Common myeloid progenitor, CD34-positive (primary cell): ENCODE data around the gene LGALS3BP.
"Not testable (repeated sequence)": the region's sequence is repeated elsewhere in the genome, so short reads cannot be mapped to it uniquely, and the experiment has no call there.

Source experiments
- CTCF ChIA-PET: fragments of 350-600 bp; sonication (Branson Sonifier 250); formaldehyde crosslinking; loops from one replicate; lab custom pipeline; 2021; ENCODE audit warnings: antibody characterized with exemption; lab: Charles Lee
- POLR2A ChIA-PET: fragments of 350-600 bp; sonication (Branson Sonifier 250); formaldehyde crosslinking; loops from one replicate; lab custom pipeline; 2021; ENCODE audit warnings: antibody characterized with exemption; lab: Charles Lee
- DNase-seq, 3 donors: peaks; one replicate each; pipeline versions ENCODE4 v3.0.0 to v3.0.0-alpha.2; 2013
- H3K27ac ChIP-seq, 2 experiments: 1 replicate in 1 of 2; 2 replicates in 1 of 2; pipeline ENCODE4 v1.7.0; 2013; ENCODE audit warnings: inconsistent platforms in 2 of 2, low read length in 2 of 2, mild to moderate bottlenecking in 2 of 2, low read depth in 1 of 2, moderate library complexity in 1 of 2; ENCODE audit not compliant: severe bottlenecking in 2 of 2, insufficient read depth in 1 of 2, poor library complexity in 1 of 2
- H3K27me3 ChIP-seq, 5 experiments: replicated peaks in 2 of 5; 1 replicate in 3 of 5; 2 replicates in 2 of 5; pipeline versions ENCODE4 v1.6.1 to v1.7.0; 2013; ENCODE audit warnings: low read length in 4 of 5, mild to moderate bottlenecking in 2 of 5, moderate library complexity in 2 of 5, inconsistent platforms in 1 of 5; ENCODE audit not compliant: insufficient read depth in 5 of 5, control insufficient read depth in 4 of 5
- H3K36me3 ChIP-seq, 4 experiments: 1 replicate in 2 of 4; 2 replicates in 2 of 4; pipeline versions ENCODE4 v1.6.1 to v1.7.0; 2013; ENCODE audit warnings: low read length in 3 of 4, control low read depth in 1 of 4, mild to moderate bottlenecking in 1 of 4; ENCODE audit not compliant: control insufficient read depth in 4 of 4, insufficient read depth in 4 of 4
- H3K4me1 ChIP-seq, 4 experiments: 1 replicate in 3 of 4; 2 replicates in 1 of 4; pipeline versions ENCODE4 v1.6.1 to v1.7.1; 2013; ENCODE audit warnings: low read length in 3 of 4, mild to moderate bottlenecking in 3 of 4, control low read depth in 1 of 4, inconsistent platforms in 1 of 4, moderate library complexity in 1 of 4; ENCODE audit not compliant: control insufficient read depth in 4 of 4, insufficient read depth in 4 of 4; ENCODE audit errors: control extremely low read depth in 1 of 4
- H3K4me3 ChIP-seq, 7 experiments: 1 replicate in 4 of 7; 2 replicates in 3 of 7; pipeline versions ENCODE4 v1.5.1 to v1.7.0; 2013; ENCODE audit warnings: mild to moderate bottlenecking in 7 of 7, low read length in 6 of 7, moderate library complexity in 6 of 7, inconsistent platforms in 2 of 7, low read depth in 2 of 7, control low read depth in 1 of 7; ENCODE audit not compliant: insufficient read depth in 4 of 7, control insufficient read depth in 1 of 7; ENCODE audit errors: extremely low read depth in 1 of 7
- H3K9me3 ChIP-seq, 5 experiments: 1 replicate in 4 of 5; 2 replicates in 1 of 5; pipeline versions ENCODE4 v1.6.1 to v1.7.1; 2013; ENCODE audit warnings: low read length in 4 of 5, mild to moderate bottlenecking in 2 of 5, inconsistent platforms in 1 of 5, low read depth in 1 of 5, moderate library complexity in 1 of 5; ENCODE audit not compliant: control insufficient read depth in 4 of 5, insufficient read depth in 2 of 5; ENCODE audit errors: control extremely low read depth in 1 of 5
- WGBS: methylation state at CpG from one replicate; pipeline ENCODE4 v1.1.5; 2013; ENCODE audit not compliant: insufficient coverage; 5-methylcytosine and 5-hydroxymethylcytosine counted together

The LGALS3BP gene

DNA sequence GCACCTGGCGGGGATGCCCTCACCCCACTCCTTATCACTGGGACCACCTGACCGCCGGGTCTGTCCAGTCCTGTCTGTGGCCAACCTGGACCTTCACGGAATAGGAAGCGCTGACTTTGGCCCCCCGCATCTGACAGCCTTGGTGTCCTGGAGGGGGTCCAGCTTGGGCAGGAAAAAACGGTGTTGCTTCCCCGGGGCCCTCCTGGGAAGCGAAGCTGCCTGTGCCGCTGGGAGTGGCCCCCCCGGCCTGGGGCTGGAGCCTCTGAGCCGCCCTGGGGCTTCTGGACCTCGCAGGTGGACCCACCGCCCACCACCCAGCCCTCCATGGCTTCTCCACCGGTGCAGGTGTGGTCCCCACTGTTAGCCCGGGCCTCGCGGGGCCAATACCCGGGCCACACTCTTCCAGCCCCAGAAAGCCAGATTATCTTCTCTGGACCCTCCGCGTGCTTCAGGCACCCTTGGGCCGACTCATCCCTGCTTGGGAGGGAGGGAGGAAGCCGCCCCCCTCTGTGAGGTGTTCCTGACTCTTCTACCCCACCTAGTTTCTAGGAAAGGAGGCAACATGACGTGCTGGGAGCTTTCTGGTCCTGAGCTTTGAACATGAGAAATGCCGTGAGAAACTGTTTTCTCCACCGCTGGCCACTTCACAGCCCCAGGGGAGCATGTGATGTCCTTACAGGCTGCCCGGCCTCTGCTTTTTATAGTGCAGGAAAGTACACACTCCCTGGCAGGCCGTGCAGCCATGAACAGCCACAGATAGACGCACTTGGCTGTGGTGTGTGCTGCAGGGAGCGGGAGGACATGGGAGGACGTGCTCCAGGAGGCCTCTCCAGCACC, 45.4 kb upstream of the LGALS3BP start:
- no peak overlapping the region for H3K27ac ChIP-seq
- WGBS, result 71% methylated on average over 26 of the region's 31 CpGs
- no peaks in the 10 kb centered on the region for H3K9me3 ChIP-seq
- H3K36me3 ChIP-seq, result no peaks in the 10 kb centered on the region
- POLR2A ChIA-PET, result no interaction called here
- no peak for DNase-seq
- H3K27me3 ChIP-seq, result peaks cover 0 to 67% (median 37%) of the 10 kb centered on the region in 5 experiments
- CTCF ChIA-PET, result interaction anchor here (1.0 to 3.3 kb wide), 4 partner anchors 11 to 30 kb away, joined by 3 to 17 read pairs (median 8); no protein-coding TSS in a partner anchor
- peak overlapping the region in 4 of 7 experiments; percentile 27 to 76 (median 71) for H3K4me3 ChIP-seq
- peaks cover 0 to 19% (median 14%) of the 10 kb centered on the region in 4 experiments for H3K4me1 ChIP-seq

DNA sequence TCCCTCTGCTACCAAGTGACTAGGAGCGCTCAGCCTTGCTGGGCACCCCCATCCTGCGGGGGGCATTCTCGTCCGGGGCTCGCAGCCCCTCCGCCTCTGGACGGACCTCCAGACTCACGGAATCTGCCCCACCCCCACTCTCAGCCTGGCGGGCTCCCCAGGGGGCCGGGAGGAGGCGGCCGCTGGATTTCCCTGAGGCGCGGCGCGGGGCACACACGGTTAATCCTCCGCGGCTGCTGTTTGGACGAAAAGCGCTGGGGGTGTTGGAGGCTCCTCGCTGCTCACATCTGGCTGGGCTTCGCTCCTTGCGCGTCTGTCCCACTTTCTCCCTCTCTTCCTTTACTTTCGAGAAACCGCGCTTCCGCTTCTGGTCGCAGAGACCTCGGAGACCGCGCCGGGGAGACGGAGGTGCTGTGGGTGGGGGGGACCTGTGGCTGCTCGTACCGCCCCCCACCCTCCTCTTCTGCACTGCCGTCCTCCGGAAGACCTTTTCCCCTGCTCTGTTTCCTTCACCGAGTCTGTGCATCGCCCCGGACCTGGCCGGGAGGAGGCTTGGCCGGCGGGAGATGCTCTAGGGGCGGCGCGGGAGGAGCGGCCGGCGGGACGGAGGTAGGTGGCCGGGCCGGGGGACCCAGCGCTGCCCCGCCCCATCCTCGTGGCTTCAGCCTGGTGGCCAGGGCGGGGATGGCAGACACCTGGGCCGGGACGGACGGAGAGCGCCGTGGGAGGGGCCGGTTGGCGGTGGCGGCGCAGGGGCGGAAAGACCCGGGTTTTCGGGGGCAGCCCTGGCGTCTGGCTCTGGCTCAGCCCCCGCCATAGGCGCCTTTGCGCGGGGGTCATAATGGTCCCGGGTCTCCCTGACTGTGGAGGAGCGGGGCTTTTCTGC, 44.4 kb upstream of the LGALS3BP start, which contains the start of gene C1QTNF1:
TSS of gene C1QTNF1 (plus strand) at position 284 of the 886 bp plus-strand sequence. CDS start 19,800 bp downstream, outside the sequence.
- Histone ChIP-seq H3K36me3 (no peaks in the 10 kb centered on the region), H3K9me3 (no peaks in the 10 kb centered on the region), H3K27ac (no peak within 1 kb of the TSS), H3K4me3 (peak within 1 kb of the TSS; percentile 39 to 76 (median 57)), H3K27me3 (peaks cover 0 to 63% (median 37%) of the 10 kb centered on the region in 5 experiments), H3K4me1 (peaks cover 0 to 19% (median 14%) of the 10 kb centered on the region in 4 experiments)
- DNase-seq, result peak in 2 of 3 donors; percentile 34 to 50
- CTCF ChIA-PET, result interaction anchor here (1.0 kb wide), 1 partner anchor 22 kb away, joined by 3 read pairs; no protein-coding TSS in a partner anchor
- 2% methylated on average over 56 of the region's 77 CpGs for WGBS
- POLR2A ChIA-PET, result interaction anchor here (0.5 kb wide), 1 partner anchor 158 kb away, joined by 3 read pairs; no protein-coding TSS in a partner anchor

DNA sequence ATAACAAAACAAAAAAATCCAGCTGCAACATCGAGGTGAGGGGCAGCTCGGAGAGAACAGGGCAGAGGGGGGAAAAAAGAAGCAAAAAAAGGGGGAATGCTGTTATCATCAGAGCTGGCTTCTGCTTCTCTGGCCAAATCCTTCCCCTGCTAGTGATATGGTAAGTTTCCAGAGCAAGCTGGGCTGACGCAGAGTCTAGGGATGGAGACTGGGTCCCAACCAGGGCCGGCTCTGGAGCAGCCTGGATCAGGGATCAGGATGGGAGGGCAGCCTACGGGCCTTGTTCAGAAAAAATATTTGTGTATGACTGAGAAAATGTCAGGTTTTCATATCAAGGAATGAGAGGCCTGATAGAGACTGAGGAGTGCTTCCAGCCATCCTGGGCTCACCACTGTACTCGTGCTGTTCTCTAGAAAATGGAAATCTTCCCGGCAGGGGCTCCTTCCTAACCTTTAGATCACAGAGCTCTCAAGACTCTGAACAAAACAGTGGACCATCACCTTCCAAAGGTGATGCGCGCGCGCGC, 43.5 kb upstream of the LGALS3BP start:
- Histone ChIP-seq H3K4me3 (no peak overlapping the region), H3K9me3 (no peaks in the 10 kb centered on the region), H3K27me3 (peaks cover 0 to 57% (median 34%) of the 10 kb centered on the region in 5 experiments), H3K4me1 (peaks cover 0 to 17% (median 14%) of the 10 kb centered on the region in 4 experiments), H3K36me3 (no peaks in the 10 kb centered on the region), H3K27ac (no peak overlapping the region)
- 92% methylated on average over 5 of the region's 12 CpGs for WGBS
- ChIA-PET CTCF (interaction anchor here (0.6 to 2.9 kb wide), 3 partner anchors 10 to 22 kb away, joined by 3 to 22 read pairs (median 16); no protein-coding TSS in a partner anchor), POLR2A (interaction anchor here (0.5 kb wide), 1 partner anchor 158 kb away, joined by 3 read pairs; no protein-coding TSS in a partner anchor)
- DNase-seq, result no peak

DNA sequence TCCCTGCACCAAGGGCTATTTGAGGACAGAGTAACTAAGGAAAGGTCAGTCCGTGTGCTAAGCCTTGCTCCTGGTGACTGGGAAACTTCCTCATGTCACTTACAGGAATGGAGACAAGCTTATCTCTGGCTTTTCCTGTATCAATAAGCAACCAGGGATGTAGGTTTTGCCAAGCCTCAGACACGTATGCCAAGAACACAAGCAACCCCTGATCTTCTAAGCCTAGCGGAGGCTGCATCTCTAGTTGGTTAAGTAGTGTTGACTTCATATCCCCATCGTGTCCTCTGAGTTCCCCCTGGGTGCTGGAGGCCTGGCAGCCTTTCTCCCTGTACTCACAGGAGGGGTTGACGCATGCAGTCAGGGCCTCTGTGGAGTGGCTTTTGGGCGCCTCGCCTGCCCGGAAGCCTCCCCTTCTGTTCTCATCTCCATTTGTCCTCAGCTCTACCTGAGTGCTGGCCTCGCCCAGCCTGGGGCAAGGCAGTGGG, 42.8 kb upstream of the LGALS3BP start:
- peaks cover 0 to 51% (median 30%) of the 10 kb centered on the region in 5 experiments for H3K27me3 ChIP-seq
- no peaks in the 10 kb centered on the region for H3K36me3 ChIP-seq
- ChIA-PET POLR2A (no interaction called here), CTCF (interaction anchor here (0.8 to 3.1 kb wide), 4 partner anchors 10 to 22 kb away, joined by 3 to 22 read pairs (median 16); no protein-coding TSS in a partner anchor)
- H3K4me3 ChIP-seq, result no peak overlapping the region
- WGBS, result 93% methylated on average over 9 of the region's 9 CpGs
- H3K9me3 ChIP-seq, result no peaks in the 10 kb centered on the region
- peaks cover 0 to 16% (median 13%) of the 10 kb centered on the region in 4 experiments for H3K4me1 ChIP-seq
- H3K27ac ChIP-seq, result no peak overlapping the region
- DNase-seq, result no peak

DNA sequence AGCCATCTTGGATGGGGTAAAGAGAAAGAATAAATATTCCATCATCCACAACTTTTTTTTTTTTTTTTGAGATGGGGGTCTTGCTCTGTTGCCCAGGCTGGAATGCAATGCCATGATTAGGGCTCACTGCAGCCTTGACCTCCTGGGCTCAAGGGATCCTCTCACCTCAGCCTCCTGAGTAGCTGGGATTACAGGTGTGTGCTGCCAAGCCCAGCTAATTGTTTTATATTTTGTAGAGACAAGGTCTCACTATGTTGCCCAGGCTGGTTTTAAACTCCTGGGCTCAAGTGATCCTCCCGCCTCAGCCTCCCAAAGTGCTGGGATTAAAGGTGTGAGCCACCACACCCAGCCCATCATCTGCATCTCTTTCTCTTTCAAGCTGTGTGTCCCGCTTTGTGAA, 42.2 kb upstream of the LGALS3BP start:
- CTCF ChIA-PET, result interaction anchor here (0.8 to 3.1 kb wide), 5 partner anchors 10 to 23 kb away, joined by 3 to 22 read pairs (median 16); no protein-coding TSS in a partner anchor
- POLR2A ChIA-PET, result not testable (repeated sequence)
- 100% methylated on average over 1 of the region's 2 CpGs for WGBS

More for the DNA sequence above, 42.2 kb upstream of the LGALS3BP start:
- Histone ChIP-seq H3K4me1 (peaks cover 0 to 16% (median 13%) of the 10 kb centered on the region in 4 experiments), H3K27me3 (peaks cover 0 to 44% (median 24%) of the 10 kb centered on the region in 5 experiments)
- not testable (repeated sequence) for H3K36me3 ChIP-seq, H3K4me3 ChIP-seq, H3K27ac ChIP-seq, DNase-seq, H3K9me3 ChIP-seq
